Measurements from ENCODE around the gene NPHS1.

- TF ChIP-seq CTCF (IDR thresholded peaks at IDR 0.05; ENCODE audit: low read length) (no peak), EZH2 (IDR thresholded peaks at IDR 0.05; ENCODE audit: borderline replicate concordance, low read length) (no peak)
Observed at GRCh38 chr19:35822579-35822978, 29.7 kb downstream of the NPHS1 start.
